ENCODE data around the gene TMEM238L.

TMEM238L gene

DNA sequence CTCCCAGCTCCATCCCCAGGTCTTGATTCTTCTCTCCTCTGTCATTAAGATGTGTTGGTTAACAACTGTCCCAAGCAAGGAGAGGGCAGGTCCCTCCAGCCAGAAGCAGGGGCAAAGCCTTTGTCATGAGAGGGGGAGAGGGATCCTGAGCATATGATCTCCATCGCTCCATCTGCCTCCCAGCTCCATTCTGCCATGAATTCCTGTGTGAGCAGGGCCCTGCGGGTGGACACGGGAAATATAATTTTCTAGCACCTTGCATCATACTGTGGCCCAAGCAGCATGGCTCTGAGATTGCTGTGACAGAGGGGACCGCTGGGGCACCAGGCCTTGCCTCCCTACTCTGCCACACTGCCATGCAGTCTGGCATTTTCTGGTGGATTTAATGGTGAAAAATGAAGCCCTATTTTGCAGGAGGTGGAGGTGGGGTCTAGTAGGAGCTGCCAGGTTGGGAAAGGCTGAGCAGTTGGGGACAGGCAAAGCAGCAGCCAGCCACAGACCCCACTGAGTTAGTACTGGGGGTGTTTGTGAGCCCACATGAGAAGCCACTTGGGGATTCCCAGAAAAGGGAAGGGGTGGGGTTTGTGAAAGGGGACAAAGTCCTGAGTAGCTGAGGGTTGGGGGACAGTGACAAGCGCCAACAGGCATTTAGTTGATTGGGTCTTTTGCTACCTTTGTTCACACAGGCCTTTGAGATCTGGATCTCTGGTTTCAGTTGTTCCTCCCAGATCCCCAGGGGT, 16.4 kb downstream of the TMEM238L start:
- TF ChIP-seq RAD21 (IDR thresholded peaks at IDR 0.05; ENCODE audit: low read depth) (no peak), FOXM1 (IDR thresholded peaks at IDR 0.05; ENCODE audit: borderline replicate concordance, low read depth) (no peak), CREB1 (IDR thresholded peaks at IDR 0.05; ENCODE audit: low read depth) (no peak), TAF1 (IDR thresholded peaks at IDR 0.05; ENCODE audit: low read depth) (no peak), EP300 (IDR thresholded peaks at IDR 0.05; ENCODE audit: borderline replicate concordance) (no peak), EGR1 (IDR thresholded peaks at IDR 0.05) (no peak), TEAD4 (IDR thresholded peaks at IDR 0.05) (no peak), ZBTB7A (IDR thresholded peaks at IDR 0.05; ENCODE audit: low read depth) (no peak), NFIC (IDR thresholded peaks at IDR 0.05) (no peak), YY1 (IDR thresholded peaks at IDR 0.05; ENCODE audit: low read depth) (no peak), TCF12 (IDR thresholded peaks at IDR 0.05; ENCODE audit: low read depth) (no peak), CEBPB (IDR thresholded peaks at IDR 0.05) (no peak)
- TF ChIP-seq, protein P1, sequence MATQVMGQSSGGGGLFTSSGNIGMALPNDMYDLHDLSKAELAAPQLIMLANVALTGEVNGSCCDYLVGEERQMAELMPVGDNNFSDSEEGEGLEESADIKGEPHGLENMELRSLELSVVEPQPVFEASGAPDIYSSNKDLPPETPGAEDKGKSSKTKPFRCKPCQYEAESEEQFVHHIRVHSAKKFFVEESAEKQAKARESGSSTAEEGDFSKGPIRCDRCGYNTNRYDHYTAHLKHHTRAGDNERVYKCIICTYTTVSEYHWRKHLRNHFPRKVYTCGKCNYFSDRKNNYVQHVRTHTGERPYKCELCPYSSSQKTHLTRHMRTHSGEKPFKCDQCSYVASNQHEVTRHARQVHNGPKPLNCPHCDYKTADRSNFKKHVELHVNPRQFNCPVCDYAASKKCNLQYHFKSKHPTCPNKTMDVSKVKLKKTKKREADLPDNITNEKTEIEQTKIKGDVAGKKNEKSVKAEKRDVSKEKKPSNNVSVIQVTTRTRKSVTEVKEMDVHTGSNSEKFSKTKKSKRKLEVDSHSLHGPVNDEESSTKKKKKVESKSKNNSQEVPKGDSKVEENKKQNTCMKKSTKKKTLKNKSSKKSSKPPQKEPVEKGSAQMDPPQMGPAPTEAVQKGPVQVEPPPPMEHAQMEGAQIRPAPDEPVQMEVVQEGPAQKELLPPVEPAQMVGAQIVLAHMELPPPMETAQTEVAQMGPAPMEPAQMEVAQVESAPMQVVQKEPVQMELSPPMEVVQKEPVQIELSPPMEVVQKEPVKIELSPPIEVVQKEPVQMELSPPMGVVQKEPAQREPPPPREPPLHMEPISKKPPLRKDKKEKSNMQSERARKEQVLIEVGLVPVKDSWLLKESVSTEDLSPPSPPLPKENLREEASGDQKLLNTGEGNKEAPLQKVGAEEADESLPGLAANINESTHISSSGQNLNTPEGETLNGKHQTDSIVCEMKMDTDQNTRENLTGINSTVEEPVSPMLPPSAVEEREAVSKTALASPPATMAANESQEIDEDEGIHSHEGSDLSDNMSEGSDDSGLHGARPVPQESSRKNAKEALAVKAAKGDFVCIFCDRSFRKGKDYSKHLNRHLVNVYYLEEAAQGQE (IDR thresholded peaks at IDR 0.05; ENCODE audit: low read depth), result no peak
- TF ChIP-seq, protein P2, sequence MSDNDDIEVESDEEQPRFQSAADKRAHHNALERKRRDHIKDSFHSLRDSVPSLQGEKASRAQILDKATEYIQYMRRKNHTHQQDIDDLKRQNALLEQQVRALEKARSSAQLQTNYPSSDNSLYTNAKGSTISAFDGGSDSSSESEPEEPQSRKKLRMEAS (IDR thresholded peaks at IDR 0.05), result no peak
- TF ChIP-seq, protein P3, sequence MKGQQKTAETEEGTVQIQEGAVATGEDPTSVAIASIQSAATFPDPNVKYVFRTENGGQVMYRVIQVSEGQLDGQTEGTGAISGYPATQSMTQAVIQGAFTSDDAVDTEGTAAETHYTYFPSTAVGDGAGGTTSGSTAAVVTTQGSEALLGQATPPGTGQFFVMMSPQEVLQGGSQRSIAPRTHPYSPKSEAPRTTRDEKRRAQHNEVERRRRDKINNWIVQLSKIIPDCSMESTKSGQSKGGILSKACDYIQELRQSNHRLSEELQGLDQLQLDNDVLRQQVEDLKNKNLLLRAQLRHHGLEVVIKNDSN (IDR thresholded peaks at IDR 0.05), result no peak

DNA sequence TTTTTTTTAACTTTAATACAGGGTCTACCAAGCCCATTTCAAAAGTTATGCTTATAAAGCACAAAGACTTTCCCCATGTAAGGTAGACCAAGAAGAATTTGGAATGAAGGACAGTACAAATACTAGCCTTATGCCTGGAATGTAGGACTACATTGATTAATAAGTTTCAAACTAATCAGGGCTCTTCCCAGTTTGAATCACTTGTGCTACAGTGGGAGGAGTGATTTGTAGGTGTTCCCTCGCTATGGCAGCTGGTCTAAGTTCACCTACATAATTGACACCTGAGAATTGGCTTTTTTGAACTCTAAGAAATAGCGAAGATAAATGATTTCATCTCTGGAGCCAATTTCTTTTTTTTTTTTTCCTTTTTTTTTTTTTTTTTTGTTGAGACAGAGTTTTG, 18.6 kb downstream of the TMEM238L start:
- TF ChIP-seq CREB1 (IDR thresholded peaks at IDR 0.05; ENCODE audit: low read depth), result no peak
- no peak for TF ChIP-seq RAD21 (IDR thresholded peaks at IDR 0.05; ENCODE audit: low read depth)
- no peak for TF ChIP-seq TCF12 (IDR thresholded peaks at IDR 0.05; ENCODE audit: low read depth)
- TF ChIP-seq, protein P1 (IDR thresholded peaks at IDR 0.05; ENCODE audit: low read depth), result no peak
- no peak for TF ChIP-seq EGR1 (IDR thresholded peaks at IDR 0.05)
- TF ChIP-seq EP300 (IDR thresholded peaks at IDR 0.05; ENCODE audit: borderline replicate concordance), result no peak
- TF ChIP-seq NFIC (IDR thresholded peaks at IDR 0.05), result no peak
- no peak for TF ChIP-seq CEBPB (IDR thresholded peaks at IDR 0.05)
- no peak for TF ChIP-seq ZBTB7A (IDR thresholded peaks at IDR 0.05; ENCODE audit: low read depth)
- TF ChIP-seq, protein P2 (IDR thresholded peaks at IDR 0.05), result no peak
- TF ChIP-seq FOXM1 (IDR thresholded peaks at IDR 0.05; ENCODE audit: borderline replicate concordance, low read depth), result no peak
- TF ChIP-seq YY1 (IDR thresholded peaks at IDR 0.05; ENCODE audit: low read depth), result no peak
- no peak for TF ChIP-seq TAF1 (IDR thresholded peaks at IDR 0.05; ENCODE audit: low read depth)
- TF ChIP-seq, protein P3 (IDR thresholded peaks at IDR 0.05), result no peak
- no peak for TF ChIP-seq TEAD4 (IDR thresholded peaks at IDR 0.05)

DNA sequence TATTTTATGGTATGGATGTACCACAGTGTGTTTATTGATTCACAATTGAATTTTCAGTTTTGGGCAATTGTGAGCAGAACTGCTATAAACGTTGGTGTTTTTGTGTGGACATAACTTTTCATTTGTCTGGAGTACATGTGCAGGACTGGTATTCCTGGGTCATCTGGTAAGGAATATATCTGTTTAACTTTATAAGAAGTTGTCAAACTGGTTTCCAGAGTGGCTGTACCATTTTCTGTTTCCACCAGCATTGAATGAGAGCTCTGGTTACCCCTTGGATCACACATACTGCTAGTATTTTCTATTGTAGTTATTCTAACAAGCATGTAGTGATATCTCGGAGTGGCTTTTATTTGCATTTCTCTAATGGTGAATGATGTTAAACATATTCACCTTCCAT, 24.3 kb downstream of the TMEM238L start:
- TF ChIP-seq ZBTB7A (IDR thresholded peaks at IDR 0.05; ENCODE audit: low read depth) (no peak), RAD21 (IDR thresholded peaks at IDR 0.05; ENCODE audit: low read depth) (no peak), TEAD4 (IDR thresholded peaks at IDR 0.05) (no peak), TAF1 (IDR thresholded peaks at IDR 0.05; ENCODE audit: low read depth) (no peak), YY1 (IDR thresholded peaks at IDR 0.05; ENCODE audit: low read depth) (no peak), TCF12 (IDR thresholded peaks at IDR 0.05; ENCODE audit: low read depth) (no peak), NFIC (IDR thresholded peaks at IDR 0.05) (no peak), EP300 (IDR thresholded peaks at IDR 0.05; ENCODE audit: borderline replicate concordance) (no peak), EGR1 (IDR thresholded peaks at IDR 0.05) (no peak), CEBPB (IDR thresholded peaks at IDR 0.05) (no peak), CREB1 (IDR thresholded peaks at IDR 0.05; ENCODE audit: low read depth) (no peak), FOXM1 (IDR thresholded peaks at IDR 0.05; ENCODE audit: borderline replicate concordance, low read depth) (no peak)
- TF ChIP-seq, protein P3 (IDR thresholded peaks at IDR 0.05), result no peak
- TF ChIP-seq, protein P2 (IDR thresholded peaks at IDR 0.05), result no peak
- TF ChIP-seq, protein P1 (IDR thresholded peaks at IDR 0.05; ENCODE audit: low read depth), result no peak

All from Ishikawa (cell line).